ENCODE data around the gene PRPF31. TPM values are rescaled to one million over a fixed set of nuclear protein-coding genes. Genes with fewer than 3 reads are reported as not detected.

PRPF31 gene
- total and polyA plus RNA-seq, 9 of the 15 experiments (the other 6 are each of a cell fraction or from before 2014, with no cell fraction given): 5.8 to 92.2 (median 69.2) TPM

GRCh38 chr19:54102421-54103169 is 13.0 kb upstream of the PRPF31 start, which contains the start of gene NDUFA3:
Gene NDUFA3 (plus strand): TSS chr19:54102855. CDS start chr19:54102879, 24 bp downstream.
- Histone ChIP-seq H3K27me3 (ENCODE audit: control insufficient read depth in 2 of 2, insufficient read depth in 2 of 2, low read length in 2 of 2) (no peaks in the 10 kb centered on the region), H3K79me2 (ENCODE audit: control insufficient read depth, insufficient read depth, low read length) (peaks cover 24% of the 10 kb centered on the region), H3K4me2 (ENCODE audit: insufficient read depth, low read length) (peak within 1 kb of the TSS; percentile 91), H2AFZ (ENCODE audit: low read depth, low read length) (peak within 1 kb of the TSS; percentile 98), H3K4me3 (peak within 1 kb of the TSS; percentile 64), H4K20me1 (replicated peaks; ENCODE audit: control insufficient read depth, insufficient read depth, low read length) (no peaks in the 10 kb centered on the region), H3K9ac (ENCODE audit: insufficient read depth in 1 of 2, low read depth in 2 of 2, low read length in 2 of 2) (peak within 1 kb of the TSS; percentile 79 to 90), H3K4me1 (replicated peaks in 1 of 2; ENCODE audit: control insufficient read depth in 2 of 2, insufficient read depth in 2 of 2, low read length in 2 of 2) (peaks cover 0 to 25% of the 10 kb centered on the region in 2 experiments; a peak in 3 of 5 replicates), H3K27ac (ENCODE audit: extremely low read depth, low read depth, low read length) (peak within 1 kb of the TSS; percentile 65), H3K9me1 (ENCODE audit: control insufficient read depth, insufficient read depth, low read length) (no peaks in the 10 kb centered on the region), H3K36me3 (ENCODE audit: control insufficient read depth, insufficient read depth, low read length) (peaks cover 33% of the 10 kb centered on the region; the same call in 2 of the 3 replicates), H3K9me3 (replicated peaks; ENCODE audit: control insufficient read depth, insufficient read depth, low read depth, low read length) (no peaks in the 10 kb centered on the region)
- FAIRE-seq: peak; percentile 100
- in situ Hi-C loops (cut with MboI) (no loop called here), intact Hi-C loops (cut with micrococcal nuclease) (no loop called here)
- ATAC-seq: peak; percentile 99
- WGBS (ENCODE audit: insufficient coverage, low coverage, missing lambda C conversion rate): under 1% methylated on average over 51 of the region's 54 CpGs
- POLR2A ChIA-PET: interaction anchor here (0.7 kb wide), 2 partner anchors 13 to 280 kb away, joined by 3 read pairs; partner anchors contain the start of genes PRPF31 and TFPT
- CTCF ChIA-PET (ENCODE audit: low intra/inter-chr PET ratio): interaction anchor here (0.6 kb wide), 2 partner anchors 12 to 260 kb away, joined by 3 read pairs; no protein-coding TSS in a partner anchor
- no TSS peak for BruUV-seq (replicated peaks)
- peak; percentile 99 to 100 (median 99) for DNase-seq (ENCODE audit: extremely low read depth in 1 of 4, low spot score in 3 of 4)
- TF ChIP-seq DIDO1 (tag; IDR thresholded peaks at IDR 0.05; ENCODE audit: low read depth) (peak; percentile 27; the same call in 1 of the 2 replicates), PRPF4 (IDR thresholded peaks at IDR 0.05; ENCODE audit: insufficient read depth, low read depth, low read length, poor library complexity, severe bottlenecking) (no peak), MEIS2 (IDR thresholded peaks at IDR 0.05; ENCODE audit: partially characterized antibody) (peak; percentile 96), PURB (CRISPR knock-in tag; IDR thresholded peaks at IDR 0.05; ENCODE audit: low read depth) (no peak), RCOR1 (IDR thresholded peaks at IDR 0.05; ENCODE audit: borderline replicate concordance in 1 of 2, low read depth in 2 of 2, low read length in 2 of 2) (peak; percentile 97 to 99), STAT5B (CRISPR knock-in tag; IDR thresholded peaks at IDR 0.05) (no peak), ARID2 (IDR thresholded peaks at IDR 0.05) (no peak), SREBF1 (IDR thresholded peaks at IDR 0.05; ENCODE audit: borderline replicate concordance, low read depth, low read length) (peak; percentile 68; the same call in 1 of the 2 replicates), IRF1 (CRISPR knock-in tag; IDR thresholded peaks at IDR 0.05; ENCODE audit: borderline replicate concordance) (no peak), SMAD3 (CRISPR knock-in tag; conservative IDR thresholded peaks at IDR 0.05) (no peak), ZFP36 (IDR thresholded peaks at IDR 0.05; ENCODE audit: low read depth, low read length, partially characterized antibody) (peak; percentile 3), PTTG1 (tag; IDR thresholded peaks at IDR 0.05; ENCODE audit: low read depth) (no peak), HES1 (IDR thresholded peaks at IDR 0.05; ENCODE audit: low read depth) (no peak), ATF1 (CRISPR knock-in tag; IDR thresholded peaks at IDR 0.05) (0 out of 2 replicates have a peak, but pooled peaks have one; percentile 36), ATF1 (tag; IDR thresholded peaks at IDR 0.05) (peak; percentile 84), ZNF780A (CRISPR knock-in tag; IDR thresholded peaks at IDR 0.05) (no peak)
